ENCODE data around the gene ADAP1.

ADAP1 gene

GRCh38 chr7:882336-883035 is 72.0 kb downstream of the ADAP1 start:
- no peak for TF ChIP-seq CTCF (IDR thresholded peaks at IDR 0.05; ENCODE audit: insufficient read depth, low read depth, low read length, missing control alignments)
- no peak overlapping the region for H3K4me3 ChIP-seq (ENCODE audit: low read length)
- no peak for DNase-seq (ENCODE audit: low read depth)

GRCh38 chr7:881441-882234 is 72.8 kb downstream of the ADAP1 start:
- no peak for DNase-seq (ENCODE audit: low read depth)
- no peak for TF ChIP-seq CTCF (IDR thresholded peaks at IDR 0.05; ENCODE audit: insufficient read depth, low read depth, low read length, missing control alignments)

GRCh38 chr7:880450-880849 is 74.0 kb downstream of the ADAP1 start:
- no peak for TF ChIP-seq CTCF (IDR thresholded peaks at IDR 0.05; ENCODE audit: insufficient read depth, low read depth, low read length, missing control alignments)

More at GRCh38 chr7:881441-882234, 72.8 kb downstream of the ADAP1 start:
- H3K4me3 ChIP-seq (ENCODE audit: low read length), result no peak overlapping the region

GRCh38 chr7:879706-880105 is 74.8 kb downstream of the ADAP1 start:
- no peak overlapping the region for H3K4me3 ChIP-seq (ENCODE audit: low read length)
- no peak for DNase-seq (ENCODE audit: low read depth)
- no peak for TF ChIP-seq CTCF (IDR thresholded peaks at IDR 0.05; ENCODE audit: insufficient read depth, low read depth, low read length, missing control alignments)

More at GRCh38 chr7:880450-880849, 74.0 kb downstream of the ADAP1 start:
- DNase-seq (ENCODE audit: low read depth), result no peak
- no peak overlapping the region for H3K4me3 ChIP-seq (ENCODE audit: low read length)

GRCh38 chr7:879093-879492 is 75.4 kb downstream of the ADAP1 start:
- no peak for TF ChIP-seq CTCF (IDR thresholded peaks at IDR 0.05; ENCODE audit: insufficient read depth, low read depth, low read length, missing control alignments)
- no peak for DNase-seq (ENCODE audit: low read depth)
- no peak overlapping the region for H3K4me3 ChIP-seq (ENCODE audit: low read length)

GRCh38 chr7:877312-878232 is 76.9 kb downstream of the ADAP1 start:
- no peak for TF ChIP-seq CTCF (IDR thresholded peaks at IDR 0.05; ENCODE audit: insufficient read depth, low read depth, low read length, missing control alignments)
- peak; percentile 18 for DNase-seq (ENCODE audit: low read depth)
- H3K4me3 ChIP-seq (ENCODE audit: low read length), result peak overlapping the region; percentile 76

All from epithelial cell of esophagus (primary cell).